Ramos (cell line): ENCODE measurements around the gene WDR55.
"Not testable (repeated sequence)": the region's sequence is repeated elsewhere in the genome, so short reads cannot be mapped to it uniquely, and the experiment has no call there.

Source experiments
- in situ Hi-C: fragments of 300-500 bp; cut with MboI; formaldehyde crosslinking; loops from one replicate; pipeline ENCODE4 v1.14.3; 2022; ENCODE audit warnings: low sequenced_read_pairs; ENCODE audit not compliant: unreplicated experiment

WDR55 gene

DNA sequence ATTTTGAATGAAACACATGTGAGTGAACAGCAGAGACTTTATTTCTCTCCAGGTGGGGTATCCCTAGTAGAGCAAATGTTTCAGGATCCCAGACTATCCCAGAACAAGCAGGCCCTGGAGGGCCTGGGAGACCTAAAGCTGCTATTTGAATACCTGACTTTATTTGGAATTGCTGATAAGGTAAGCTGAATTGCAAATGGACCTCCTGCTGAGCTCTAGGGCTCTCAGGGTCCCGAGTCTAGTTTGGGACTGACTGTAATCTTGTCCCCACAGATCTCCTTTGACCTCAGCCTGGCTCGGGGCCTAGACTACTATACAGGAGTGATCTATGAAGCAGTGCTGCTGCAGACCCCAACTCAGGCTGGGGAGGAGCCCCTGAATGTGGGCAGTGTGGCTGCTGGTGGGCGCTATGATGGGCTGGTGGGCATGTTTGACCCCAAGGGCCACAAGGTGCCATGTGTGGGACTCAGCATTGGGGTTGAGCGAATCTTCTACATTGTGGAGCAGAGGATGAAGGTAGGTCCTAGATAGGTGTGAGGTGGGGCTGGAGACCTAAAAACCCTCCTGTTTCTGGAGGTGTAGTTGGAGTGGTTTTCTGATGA lies 32.3 kb downstream of the WDR55 start:
- in situ Hi-C loops, result no loop called here

GRCh38 chr5:140700177-140701144 lies 35.8 kb downstream of the WDR55 start, which contains the start of gene ZMAT2:
ZMAT2 (plus strand) TSS chr5:140700447; CDS start chr5:140700461, 14 bp downstream.
- in situ Hi-C loops, result no loop called here

DNA sequence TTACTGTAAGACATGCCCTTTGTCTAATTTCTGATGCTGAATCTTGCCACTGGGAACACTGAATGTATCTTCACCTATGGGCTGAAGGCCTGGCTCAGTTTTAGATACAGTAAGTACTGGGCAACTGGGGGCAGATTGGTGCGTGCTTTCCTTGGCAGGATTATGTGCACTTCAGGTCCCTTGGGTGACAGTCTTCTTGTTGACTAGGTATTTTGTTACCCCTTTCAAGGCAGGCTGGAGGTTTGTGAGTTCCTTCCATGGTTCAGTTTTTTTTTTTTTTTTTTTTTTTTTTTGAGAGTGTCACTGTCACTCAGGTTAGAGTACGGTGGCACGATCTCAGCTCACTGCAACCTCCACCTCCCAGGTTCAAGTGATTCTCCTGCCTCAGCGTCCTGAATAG lies 43.1 kb downstream of the WDR55 start:
- in situ Hi-C loops, result loop anchor here (5.0 kb wide), 1 partner anchor 341 kb away; no protein-coding TSS in a partner anchor

GRCh38 chr5:140708787-140709186 lies 44.1 kb downstream of the WDR55 start:
- in situ Hi-C loops, result loop anchor here (5.0 kb wide), 1 partner anchor 341 kb away; no protein-coding TSS in a partner anchor

DNA sequence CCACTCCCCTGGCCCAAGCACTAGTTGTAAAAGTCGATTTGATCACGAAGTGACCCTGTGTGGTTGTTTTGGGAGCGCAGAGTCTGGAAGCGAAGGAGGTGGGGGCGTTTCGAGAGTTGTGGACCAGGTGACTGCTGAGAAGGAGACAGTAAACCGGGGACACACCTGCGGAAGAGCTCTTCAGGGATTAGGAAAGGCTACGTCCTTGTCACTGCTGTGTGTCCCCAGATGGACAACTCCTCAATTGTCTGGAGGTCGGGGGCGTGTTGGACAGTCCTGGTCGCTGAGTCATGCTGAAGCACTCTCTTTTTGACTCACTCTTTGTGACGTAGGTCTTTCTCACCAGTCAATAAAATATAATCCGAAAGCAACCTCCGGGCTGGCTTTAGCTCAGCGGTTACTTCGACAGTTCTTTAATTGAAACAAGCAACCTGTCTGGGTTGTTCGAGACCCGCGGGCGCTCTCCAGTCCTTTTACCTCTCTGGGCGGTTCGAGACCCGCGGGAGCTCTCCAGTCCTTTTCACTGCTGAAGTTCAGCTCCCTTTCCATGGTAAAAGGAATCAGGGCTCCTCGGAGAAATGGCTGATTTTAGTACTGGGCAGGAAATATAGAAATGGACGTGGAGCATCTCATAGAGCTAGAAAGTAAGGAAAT lies 46.3 kb downstream of the WDR55 start:
- in situ Hi-C loops, result loop anchor here (10.0 kb wide), 1 partner anchor 476 kb away; no protein-coding TSS in a partner anchor

- in situ Hi-C loops, result loop anchor here (10.0 kb wide), 1 partner anchor 477 kb away; no protein-coding TSS in a partner anchor
Observed at GRCh38 chr5:140711794-140712193, 47.1 kb downstream of the WDR55 start.

DNA sequence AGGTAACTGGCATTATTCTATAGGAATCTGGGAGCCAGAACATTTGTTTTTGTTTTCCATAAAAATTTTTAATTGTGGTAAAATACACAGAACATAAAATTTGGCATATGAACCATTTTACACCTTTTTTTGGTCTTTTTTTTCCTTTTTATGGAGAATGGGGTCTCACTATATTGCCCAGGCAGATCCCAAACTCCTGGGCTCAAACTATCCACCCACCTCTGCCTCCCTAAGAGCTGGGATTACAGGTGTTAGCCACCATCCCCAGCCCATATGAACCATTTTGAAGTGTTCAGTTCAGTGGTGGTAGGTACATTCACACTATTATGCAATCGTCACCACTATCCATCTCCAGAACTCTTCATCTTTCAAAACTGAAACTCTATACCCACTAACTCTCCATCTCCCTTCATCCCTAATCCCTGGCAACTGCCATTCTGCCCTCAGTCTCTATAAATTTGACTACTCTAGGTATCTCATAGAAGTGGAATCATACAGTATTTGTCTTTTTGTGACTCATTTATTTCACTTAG lies 48.9 kb downstream of the WDR55 start:
- in situ Hi-C loops, result loop anchor here (10.0 kb wide), 1 partner anchor 479 kb away; no protein-coding TSS in a partner anchor

GRCh38 chr5:140716238-140716637 lies 51.5 kb downstream of the WDR55 start:
- in situ Hi-C loops, result loop anchor here (10.0 kb wide), 1 partner anchor 481 kb away; no protein-coding TSS in a partner anchor

- in situ Hi-C loops, result loop anchor here (10.0 kb wide), 1 partner anchor 483 kb away; no protein-coding TSS in a partner anchor
Observed at GRCh38 chr5:140718266-140718592, 53.5 kb downstream of the WDR55 start.

DNA sequence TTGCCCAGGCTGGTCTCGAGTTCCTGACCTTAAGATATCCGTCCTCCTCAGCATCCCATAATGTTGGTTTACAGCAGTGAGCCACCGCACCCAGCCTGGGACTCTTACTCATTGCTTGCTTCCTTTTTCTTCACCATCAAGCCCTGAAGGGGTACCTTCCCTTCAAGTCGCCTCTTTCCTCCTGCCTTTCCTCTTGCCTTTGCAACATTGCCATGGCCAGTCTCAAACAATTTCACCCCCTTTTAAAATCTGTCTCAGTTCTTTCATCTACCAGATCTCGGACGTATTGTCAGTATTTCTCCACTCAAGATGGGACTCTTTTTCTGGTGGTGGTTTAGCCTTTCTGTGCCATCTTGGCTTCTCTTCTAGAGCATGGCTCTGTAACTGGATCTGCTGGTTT lies 56.0 kb downstream of the WDR55 start:
- in situ Hi-C loops, result not testable (repeated sequence)

DNA sequence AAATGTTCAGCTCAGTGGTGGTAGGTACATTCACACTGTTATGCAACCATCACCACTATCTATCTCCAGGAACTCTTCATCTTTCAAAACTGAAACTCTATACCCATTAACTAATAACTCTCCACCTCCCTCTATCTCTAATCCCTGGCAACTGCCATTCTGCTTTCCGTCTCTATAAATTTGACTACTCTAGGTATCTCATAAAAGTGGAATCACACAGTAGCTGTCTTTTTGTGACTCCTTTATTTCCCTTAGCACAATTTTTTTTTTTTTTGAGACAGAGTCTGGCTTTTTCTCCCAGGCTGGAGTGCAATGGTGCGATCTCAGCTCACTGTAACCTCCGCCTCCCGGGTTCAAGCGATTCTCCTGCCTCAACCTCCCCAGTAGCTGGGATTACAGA lies 56.7 kb downstream of the WDR55 start:
- in situ Hi-C loops, result not testable (repeated sequence)
